ENCODE results near the gene CAMK2N1. TPM values are rescaled to one million over a fixed set of nuclear protein-coding genes. Genes with fewer than 3 reads are reported as not detected.
A peak's percentile ranks its signal among the peaks of the same experiment; 100 is the strongest.

CAMK2N1 gene
- total RNA-seq, 2 donors from 2014 or later: 10.2 to 16.2 TPM

- no peak overlapping the region for H3K4me3 ChIP-seq (ENCODE audit: low read length)
- H3K9me3 ChIP-seq (ENCODE audit: control insufficient read depth, low read length): no peaks in the 10 kb centered on the region
- H3K27ac ChIP-seq (ENCODE audit: low read depth, low read length): peak overlapping the region; percentile 36
- TF ChIP-seq CTCF (conservative IDR thresholded peaks at IDR 0.05): no peak
- H3K27me3 Mint-ChIP-seq (ENCODE audit: insufficient read depth): peaks cover 25% of the 10 kb centered on the region
- DNase-seq: no peak
- H3K4me1 ChIP-seq (ENCODE audit: control insufficient read depth, insufficient read depth, low read length): peaks cover 7% of the 10 kb centered on the region
- peaks cover 1% of the 10 kb centered on the region for H3K27me3 ChIP-seq (ENCODE audit: control insufficient read depth, insufficient read depth, low read length, poor library complexity, severe bottlenecking)
- no peaks in the 10 kb centered on the region for H3K36me3 Mint-ChIP-seq (ENCODE audit: low read depth)
- no peaks in the 10 kb centered on the region for H3K9me3 Mint-ChIP-seq
- 33 to 53% methylated on average over 2 to 9 of the region's 9 CpGs for WGBS, 2 experiments (ENCODE audit: insufficient coverage in 1 of 2, insufficient read length in 1 of 2)
- H3K4me3 Mint-ChIP-seq: no peak overlapping the region
- no peak overlapping the region for H3K9ac ChIP-seq (ENCODE audit: extremely low read depth, low read length, poor library complexity, severe bottlenecking)
- no peak overlapping the region for H3K27ac Mint-ChIP-seq
- H3K4me1 Mint-ChIP-seq: peaks cover 17% of the 10 kb centered on the region
- H3K36me3 ChIP-seq (ENCODE audit: control insufficient read depth, insufficient read depth, low read length): no peaks in the 10 kb centered on the region
Observed at GRCh38 chr1:20448671-20449071, 37.3 kb downstream of the CAMK2N1 start.

- Histone ChIP-seq H3K27ac (ENCODE audit: low read depth, low read length) (no peak overlapping the region), H3K4me3 (ENCODE audit: low read length) (no peak overlapping the region), H3K27me3 (ENCODE audit: control insufficient read depth, insufficient read depth, low read length, poor library complexity, severe bottlenecking) (no peaks in the 10 kb centered on the region), H3K9me3 (ENCODE audit: control insufficient read depth, low read length) (no peaks in the 10 kb centered on the region), H3K36me3 (ENCODE audit: control insufficient read depth, insufficient read depth, low read length) (no peaks in the 10 kb centered on the region), H3K4me1 (ENCODE audit: control insufficient read depth, insufficient read depth, low read length) (peaks cover 7% of the 10 kb centered on the region), H3K9ac (ENCODE audit: extremely low read depth, low read length, poor library complexity, severe bottlenecking) (no peak overlapping the region)
- DNase-seq: no peak
- Mint-ChIP-seq H3K27ac (no peak overlapping the region), H3K36me3 (ENCODE audit: low read depth) (no peaks in the 10 kb centered on the region), H3K9me3 (no peaks in the 10 kb centered on the region), H3K4me3 (no peak overlapping the region), H3K4me1 (peaks cover 17% of the 10 kb centered on the region), H3K27me3 (ENCODE audit: insufficient read depth) (peaks cover 25% of the 10 kb centered on the region)
- WGBS, 2 experiments (ENCODE audit: insufficient coverage in 1 of 2, insufficient read length in 1 of 2): 96 to 97% methylated on average over 7 of the region's 7 CpGs
- no peak for TF ChIP-seq CTCF (conservative IDR thresholded peaks at IDR 0.05)
Observed at GRCh38 chr1:20447794-20448193, 38.2 kb downstream of the CAMK2N1 start.

- no peak overlapping the region for H3K4me3 Mint-ChIP-seq
Observed at GRCh38 chr1:20446796-20447195, 39.2 kb downstream of the CAMK2N1 start.

More at GRCh38 chr1:20446796-20447195, 39.2 kb downstream of the CAMK2N1 start:
- H3K4me1 ChIP-seq (ENCODE audit: control insufficient read depth, insufficient read depth, low read length): peaks cover 7% of the 10 kb centered on the region
- no peaks in the 10 kb centered on the region for H3K9me3 ChIP-seq (ENCODE audit: control insufficient read depth, low read length)
- no peaks in the 10 kb centered on the region for H3K27me3 ChIP-seq (ENCODE audit: control insufficient read depth, insufficient read depth, low read length, poor library complexity, severe bottlenecking)
- no peak overlapping the region for H3K27ac Mint-ChIP-seq
- H3K9ac ChIP-seq (ENCODE audit: extremely low read depth, low read length, poor library complexity, severe bottlenecking): no peak overlapping the region
- no peak overlapping the region for H3K27ac ChIP-seq (ENCODE audit: low read depth, low read length)
- no peak for TF ChIP-seq CTCF (conservative IDR thresholded peaks at IDR 0.05)
- H3K36me3 Mint-ChIP-seq (ENCODE audit: low read depth): no peaks in the 10 kb centered on the region
- peaks cover 26% of the 10 kb centered on the region for H3K27me3 Mint-ChIP-seq (ENCODE audit: insufficient read depth)
- H3K9me3 Mint-ChIP-seq: no peaks in the 10 kb centered on the region
- 95 to 100% methylated on average over 4 to 7 of the region's 7 CpGs for WGBS, 2 experiments (ENCODE audit: insufficient coverage in 1 of 2, insufficient read length in 1 of 2)
- no peaks in the 10 kb centered on the region for H3K36me3 ChIP-seq (ENCODE audit: control insufficient read depth, insufficient read depth, low read length)
- H3K4me1 Mint-ChIP-seq: peaks cover 17% of the 10 kb centered on the region
- no peak for DNase-seq
- H3K4me3 ChIP-seq (ENCODE audit: low read length): no peak overlapping the region

All from endodermal cell (in vitro differentiated cells).